HepG2 (cell line): ENCODE measurements around the gene COMMD7. TPM values are rescaled to one million over a fixed set of nuclear protein-coding genes. Genes with fewer than 3 reads are reported as not detected.

ENCODE experiments used
- BRD4 ChIP-seq: sonication (generic); formaldehyde crosslinking; IDR thresholded peaks from 2 replicates; pipeline ENCODE4 v1.4.0; 2020; ENCODE audit warnings: missing genetic modification reagents
- GATA4 ChIP-seq: sonication (generic); IDR thresholded peaks from 2 replicates; pipeline ENCODE4 v1.6.1; 2016; ENCODE audit warnings: antibody characterized with exemption, low read depth, borderline replicate concordance
- HIVEP1 ChIP-seq: sonication (generic); formaldehyde crosslinking; IDR thresholded peaks from 2 replicates; pipeline ENCODE4 v1.4.0; 2020; ENCODE audit warnings: mild to moderate bottlenecking, missing genetic modification reagents
- HNRNPLL ChIP-seq: fragments of 200-400 bp; formaldehyde crosslinking; IDR thresholded peaks from 2 replicates; pipeline ENCODE4 v1.6.1; 2017; ENCODE audit warnings: mild to moderate bottlenecking, low read depth, low read length; ENCODE audit not compliant: poor library complexity, severe bottlenecking
- IRF2 ChIP-seq: IDR thresholded peaks from 2 replicates; pipeline ENCODE4 v1.6.1; 2018; ENCODE audit warnings: missing genetic modification reagents, missing compliant biosample characterization
- MBNL3 ChIP-seq: fragments of 250-450 bp; sonication (Bioruptor Pico); conservative IDR thresholded peaks from 2 replicates; pipeline ENCODE4 v1.8.0; 2022; ENCODE audit warnings: mild to moderate bottlenecking, inconsistent platforms
- NFKB2 ChIP-seq: sonication (generic); formaldehyde crosslinking; IDR thresholded peaks from 2 replicates; pipeline ENCODE4 v1.4.0; 2020; ENCODE audit warnings: missing genetic modification reagents, borderline replicate concordance
- ONECUT2 ChIP-seq: sonication (generic); formaldehyde crosslinking; IDR thresholded peaks from 2 replicates; pipeline ENCODE4 v1.4.0; 2020; ENCODE audit warnings: missing genetic modification reagents
- PAWR ChIP-seq: sonication (generic); formaldehyde crosslinking; IDR thresholded peaks from 2 replicates; pipeline ENCODE4 v1.4.0; 2020; ENCODE audit warnings: missing genetic modification reagents, mild to moderate bottlenecking, borderline replicate concordance
- RCOR2 ChIP-seq: IDR thresholded peaks from 2 replicates; pipeline ENCODE4 v1.6.1; 2016; ENCODE audit warnings: missing biosample characterization, missing genetic modification reagents
- SAP130 ChIP-seq: IDR thresholded peaks from 2 replicates; pipeline ENCODE4 v1.6.1; 2016; ENCODE audit warnings: low read depth
- TGIF2 ChIP-seq: IDR thresholded peaks from 2 replicates; pipeline ENCODE4 v1.6.1; 2016; ENCODE audit warnings: control low read depth, missing compliant biosample characterization
- ZNF232 ChIP-seq: sonication (generic); formaldehyde crosslinking; IDR thresholded peaks from 2 replicates; pipeline ENCODE4 v1.4.0; 2020; ENCODE audit warnings: missing genetic modification reagents, borderline replicate concordance
- ZNF441 ChIP-seq: sonication (generic); formaldehyde crosslinking; IDR thresholded peaks from 2 replicates; pipeline ENCODE4 v1.7.0; 2021; ENCODE audit warnings: missing genetic modification reagents, borderline replicate concordance
- ZNF563 ChIP-seq: sonication (generic); formaldehyde crosslinking; IDR thresholded peaks from 2 replicates; pipeline ENCODE4 v1.8.0; 2022; ENCODE audit warnings: mild to moderate bottlenecking, moderate library complexity, missing genetic modification reagents
- ZNF749 ChIP-seq: sonication (generic); formaldehyde crosslinking; IDR thresholded peaks from 2 replicates; pipeline ENCODE4 v1.8.0; 2022; ENCODE audit warnings: mild to moderate bottlenecking, missing genetic modification reagents, moderate library complexity, borderline replicate concordance
- polyA plus RNA-seq, 8 experiments: library from polyadenylated mRNA; depleted of rRNA in 3 of 8; stranded (reverse) in 7 of 8; unstranded in 1 of 8; fragments of >200 nt; fragmentation: Illumina TruSeq in 4 of 8; extraction: Trizol in 4 of 8; gene quantifications; 2 replicates each; pipeline versions ENCODE4 v1.2.1 to v1.2.3, GENCODE V29; 2011 to 2016; ENCODE audit warnings: low read depth in 4 of 8, missing spikeins in 1 of 8, mixed read lengths in 1 of 8; ENCODE audit not compliant: insufficient read depth in 1 of 8
- total RNA-seq, 5 experiments: library from RNA; depleted of rRNA; stranded (reverse); fragments of >200 nt; fragmentation: Illumina TruSeq; extraction: Trizol; gene quantifications; 2 replicates each; pipeline ENCODE4 v1.2.3, GENCODE V29; 2016; ENCODE audit warnings: low read depth in 1 of 5
- TF ChIP-seq, protein P1 (sequence below): sonication (generic); formaldehyde crosslinking; IDR thresholded peaks from 2 replicates; pipeline ENCODE4 v1.5.1; 2020; ENCODE audit warnings: mild to moderate bottlenecking, missing genetic modification reagents, moderate library complexity
- TF ChIP-seq, protein P2 (sequence below): sonication (generic); formaldehyde crosslinking; IDR thresholded peaks from 2 replicates; pipeline ENCODE4 v1.5.1; 2020; ENCODE audit warnings: missing genetic modification reagents, mild to moderate bottlenecking, borderline replicate concordance
- TF ChIP-seq, protein P3 (sequence below): sonication (generic); formaldehyde crosslinking; IDR thresholded peaks from 2 replicates; pipeline ENCODE4 v1.4.0; 2020; ENCODE audit warnings: missing genetic modification reagents
- TF ChIP-seq, protein P4 (sequence below): sonication (generic); formaldehyde crosslinking; IDR thresholded peaks from 2 replicates; pipeline ENCODE4 v1.5.0; 2020; ENCODE audit warnings: missing genetic modification reagents

Gene COMMD7
- total and polyA plus RNA-seq, 2 of the 13 experiments (the other 11 are each of a cell fraction or from before 2014, with no cell fraction given), result 42.1 to 53.3 TPM

DNA sequence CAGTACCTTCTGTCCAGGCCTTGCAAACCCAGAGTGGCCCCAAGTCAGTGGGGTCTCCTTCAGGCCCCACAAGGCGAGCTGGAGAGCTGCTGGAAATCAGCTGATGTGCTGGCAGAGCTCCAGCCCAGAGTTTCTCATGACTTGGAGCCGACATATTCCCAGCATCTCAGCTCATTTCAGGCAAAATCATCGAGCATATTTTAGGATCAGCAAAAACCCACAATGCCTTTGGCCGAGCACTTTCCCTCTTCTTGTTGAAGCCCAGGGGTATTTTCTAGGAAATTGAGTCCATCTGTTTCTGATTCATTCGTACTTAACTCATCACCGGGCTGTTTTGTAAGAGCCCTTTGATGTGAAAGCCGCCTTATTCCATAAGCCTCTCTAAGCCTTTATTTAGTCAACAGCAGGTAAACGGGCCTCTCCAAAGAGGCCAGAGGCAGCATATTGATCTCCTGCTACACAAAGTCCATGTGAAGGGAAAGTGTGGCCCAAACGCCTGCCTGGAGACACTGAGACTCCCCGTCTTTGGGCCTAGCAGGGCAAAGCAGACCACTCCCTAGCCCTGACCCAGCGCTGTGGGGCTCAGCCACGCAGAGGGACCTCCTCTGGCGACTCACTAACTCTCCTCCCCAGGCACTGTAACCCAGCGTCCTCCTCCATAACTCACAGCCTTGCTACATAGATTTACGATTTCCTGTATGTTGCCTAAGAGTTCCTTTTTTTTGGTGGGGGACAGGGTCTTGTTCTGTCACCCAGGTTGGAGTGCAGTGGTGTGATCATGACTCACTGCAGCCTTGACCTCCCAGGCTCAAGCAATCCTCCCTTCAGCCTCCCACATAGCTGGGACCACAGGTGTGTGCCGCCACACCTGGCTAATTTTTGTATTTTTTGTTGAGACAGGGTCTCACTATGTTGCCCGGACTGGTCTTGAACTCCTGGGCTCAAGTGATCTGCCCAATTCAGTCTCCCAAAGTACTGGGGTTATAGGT is 57.4 kb downstream of the COMMD7 start (continued):
- TF ChIP-seq, protein P1, sequence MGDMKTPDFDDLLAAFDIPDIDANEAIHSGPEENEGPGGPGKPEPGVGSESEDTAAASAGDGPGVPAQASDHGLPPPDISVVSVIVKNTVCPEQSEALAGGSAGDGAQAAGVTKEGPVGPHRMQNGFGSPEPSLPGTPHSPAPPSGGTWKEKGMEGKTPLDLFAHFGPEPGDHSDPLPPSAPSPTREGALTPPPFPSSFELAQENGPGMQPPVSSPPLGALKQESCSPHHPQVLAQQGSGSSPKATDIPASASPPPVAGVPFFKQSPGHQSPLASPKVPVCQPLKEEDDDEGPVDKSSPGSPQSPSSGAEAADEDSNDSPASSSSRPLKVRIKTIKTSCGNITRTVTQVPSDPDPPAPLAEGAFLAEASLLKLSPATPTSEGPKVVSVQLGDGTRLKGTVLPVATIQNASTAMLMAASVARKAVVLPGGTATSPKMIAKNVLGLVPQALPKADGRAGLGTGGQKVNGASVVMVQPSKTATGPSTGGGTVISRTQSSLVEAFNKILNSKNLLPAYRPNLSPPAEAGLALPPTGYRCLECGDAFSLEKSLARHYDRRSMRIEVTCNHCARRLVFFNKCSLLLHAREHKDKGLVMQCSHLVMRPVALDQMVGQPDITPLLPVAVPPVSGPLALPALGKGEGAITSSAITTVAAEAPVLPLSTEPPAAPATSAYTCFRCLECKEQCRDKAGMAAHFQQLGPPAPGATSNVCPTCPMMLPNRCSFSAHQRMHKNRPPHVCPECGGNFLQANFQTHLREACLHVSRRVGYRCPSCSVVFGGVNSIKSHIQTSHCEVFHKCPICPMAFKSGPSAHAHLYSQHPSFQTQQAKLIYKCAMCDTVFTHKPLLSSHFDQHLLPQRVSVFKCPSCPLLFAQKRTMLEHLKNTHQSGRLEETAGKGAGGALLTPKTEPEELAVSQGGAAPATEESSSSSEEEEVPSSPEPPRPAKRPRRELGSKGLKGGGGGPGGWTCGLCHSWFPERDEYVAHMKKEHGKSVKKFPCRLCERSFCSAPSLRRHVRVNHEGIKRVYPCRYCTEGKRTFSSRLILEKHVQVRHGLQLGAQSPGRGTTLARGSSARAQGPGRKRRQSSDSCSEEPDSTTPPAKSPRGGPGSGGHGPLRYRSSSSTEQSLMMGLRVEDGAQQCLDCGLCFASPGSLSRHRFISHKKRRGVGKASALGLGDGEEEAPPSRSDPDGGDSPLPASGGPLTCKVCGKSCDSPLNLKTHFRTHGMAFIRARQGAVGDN (CRISPR knock-in tag), result peak; percentile 98
- TF ChIP-seq HIVEP1, result peak; percentile 94
- peak; percentile 99 for TF ChIP-seq ONECUT2
- TF ChIP-seq, protein P2, sequence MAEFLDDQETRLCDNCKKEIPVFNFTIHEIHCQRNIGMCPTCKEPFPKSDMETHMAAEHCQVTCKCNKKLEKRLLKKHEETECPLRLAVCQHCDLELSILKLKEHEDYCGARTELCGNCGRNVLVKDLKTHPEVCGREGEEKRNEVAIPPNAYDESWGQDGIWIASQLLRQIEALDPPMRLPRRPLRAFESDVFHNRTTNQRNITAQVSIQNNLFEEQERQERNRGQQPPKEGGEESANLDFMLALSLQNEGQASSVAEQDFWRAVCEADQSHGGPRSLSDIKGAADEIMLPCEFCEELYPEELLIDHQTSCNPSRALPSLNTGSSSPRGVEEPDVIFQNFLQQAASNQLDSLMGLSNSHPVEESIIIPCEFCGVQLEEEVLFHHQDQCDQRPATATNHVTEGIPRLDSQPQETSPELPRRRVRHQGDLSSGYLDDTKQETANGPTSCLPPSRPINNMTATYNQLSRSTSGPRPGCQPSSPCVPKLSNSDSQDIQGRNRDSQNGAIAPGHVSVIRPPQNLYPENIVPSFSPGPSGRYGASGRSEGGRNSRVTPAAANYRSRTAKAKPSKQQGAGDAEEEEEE (CRISPR knock-in tag), result no peak
- peak; percentile 77; the same call in 1 of the 2 replicates for TF ChIP-seq NFKB2 (CRISPR knock-in tag)
- peak; percentile 94 for TF ChIP-seq RCOR2 (CRISPR knock-in tag)
- peak; percentile 84 for TF ChIP-seq ZNF563 (CRISPR knock-in tag)
- peak; percentile 53 for TF ChIP-seq TGIF2
- TF ChIP-seq MBNL3 (CRISPR knock-in tag), result no peak
- TF ChIP-seq, protein P3, sequence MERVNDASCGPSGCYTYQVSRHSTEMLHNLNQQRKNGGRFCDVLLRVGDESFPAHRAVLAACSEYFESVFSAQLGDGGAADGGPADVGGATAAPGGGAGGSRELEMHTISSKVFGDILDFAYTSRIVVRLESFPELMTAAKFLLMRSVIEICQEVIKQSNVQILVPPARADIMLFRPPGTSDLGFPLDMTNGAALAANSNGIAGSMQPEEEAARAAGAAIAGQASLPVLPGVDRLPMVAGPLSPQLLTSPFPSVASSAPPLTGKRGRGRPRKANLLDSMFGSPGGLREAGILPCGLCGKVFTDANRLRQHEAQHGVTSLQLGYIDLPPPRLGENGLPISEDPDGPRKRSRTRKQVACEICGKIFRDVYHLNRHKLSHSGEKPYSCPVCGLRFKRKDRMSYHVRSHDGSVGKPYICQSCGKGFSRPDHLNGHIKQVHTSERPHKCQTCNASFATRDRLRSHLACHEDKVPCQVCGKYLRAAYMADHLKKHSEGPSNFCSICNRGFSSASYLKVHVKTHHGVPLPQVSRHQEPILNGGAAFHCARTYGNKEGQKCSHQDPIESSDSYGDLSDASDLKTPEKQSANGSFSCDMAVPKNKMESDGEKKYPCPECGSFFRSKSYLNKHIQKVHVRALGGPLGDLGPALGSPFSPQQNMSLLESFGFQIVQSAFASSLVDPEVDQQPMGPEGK (CRISPR knock-in tag), result peak; percentile 81
- peak; percentile 90 for TF ChIP-seq GATA4
- peak; percentile 94 for TF ChIP-seq SAP130 (CRISPR knock-in tag)
- TF ChIP-seq ZNF441 (CRISPR knock-in tag), result peak; percentile 91
- peak; percentile 63; the same call in 1 of the 2 replicates for TF ChIP-seq ZNF749
- peak; percentile 96 for TF ChIP-seq ZNF232 (CRISPR knock-in tag)
- TF ChIP-seq IRF2 (CRISPR knock-in tag), result peak; percentile 97
- TF ChIP-seq PAWR, result no peak
- peak; percentile 97 for TF ChIP-seq BRD4 (CRISPR knock-in tag)
- TF ChIP-seq, protein P4, sequence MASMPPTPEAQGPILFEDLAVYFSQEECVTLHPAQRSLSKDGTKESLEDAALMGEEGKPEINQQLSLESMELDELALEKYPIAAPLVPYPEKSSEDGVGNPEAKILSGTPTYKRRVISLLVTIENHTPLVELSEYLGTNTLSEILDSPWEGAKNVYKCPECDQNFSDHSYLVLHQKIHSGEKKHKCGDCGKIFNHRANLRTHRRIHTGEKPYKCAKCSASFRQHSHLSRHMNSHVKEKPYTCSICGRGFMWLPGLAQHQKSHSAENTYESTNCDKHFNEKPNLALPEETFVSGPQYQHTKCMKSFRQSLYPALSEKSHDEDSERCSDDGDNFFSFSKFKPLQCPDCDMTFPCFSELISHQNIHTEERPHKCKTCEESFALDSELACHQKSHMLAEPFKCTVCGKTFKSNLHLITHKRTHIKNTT, result no peak
- no peak for TF ChIP-seq HNRNPLL
